Anterior cingulate cortex (tissue), 58 donors: ENCODE results near the gene NKAPL.
"Not testable (repeated sequence)": the region's sequence is repeated elsewhere in the genome, so short reads cannot be mapped to it uniquely, and the experiment has no call there.

Experiments used
- DNase-seq, 58 donors: peaks; one replicate each; lab custom pipeline; 2025; lab: John Stamatoyannopoulos, UW

NKAPL gene

DNA sequence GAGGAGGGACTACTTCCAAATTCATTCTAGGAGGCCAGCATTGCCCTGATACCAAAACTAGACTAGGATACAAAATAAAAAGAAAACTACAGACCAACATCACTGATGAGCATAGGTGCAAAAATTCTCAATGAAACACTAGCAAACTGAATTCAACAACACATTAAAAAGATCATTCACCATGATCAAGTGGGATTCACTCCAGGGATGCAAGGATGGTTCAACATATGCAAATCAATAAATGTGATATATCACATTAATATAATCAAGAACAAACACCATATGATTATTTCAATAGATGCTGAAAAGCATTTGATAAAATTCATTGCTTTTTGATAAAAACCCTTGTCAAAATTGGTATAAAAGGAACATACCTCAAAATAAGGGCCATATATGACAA is 32.5 kb downstream of the NKAPL start:
- no peak for DNase-seq

- no peak for DNase-seq
Observed at GRCh38 chr6:28295326-28295725, 36.2 kb downstream of the NKAPL start.

GRCh38 chr6:28296520-28297060 is 37.5 kb downstream of the NKAPL start:
- no peak for DNase-seq

DNA sequence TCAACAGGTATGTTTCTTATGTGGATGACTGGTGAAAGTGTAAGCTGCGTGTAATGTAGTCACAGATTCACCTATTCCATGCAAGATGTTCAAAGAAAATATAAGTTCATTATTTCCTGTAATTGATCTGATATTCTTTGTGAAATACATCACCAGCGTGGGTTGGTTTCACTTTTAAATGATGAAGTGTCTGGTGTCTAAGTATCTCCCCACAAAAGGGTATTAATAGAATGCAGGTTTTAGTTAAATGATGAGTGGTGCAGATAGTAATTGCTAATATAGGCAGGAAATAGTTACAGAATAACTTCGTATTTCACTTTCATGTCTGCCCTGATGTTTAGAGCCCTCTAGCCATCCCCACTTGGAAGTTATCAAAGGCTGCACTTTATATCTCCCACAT is 44.5 kb downstream of the NKAPL start:
- no peak for DNase-seq

DNA sequence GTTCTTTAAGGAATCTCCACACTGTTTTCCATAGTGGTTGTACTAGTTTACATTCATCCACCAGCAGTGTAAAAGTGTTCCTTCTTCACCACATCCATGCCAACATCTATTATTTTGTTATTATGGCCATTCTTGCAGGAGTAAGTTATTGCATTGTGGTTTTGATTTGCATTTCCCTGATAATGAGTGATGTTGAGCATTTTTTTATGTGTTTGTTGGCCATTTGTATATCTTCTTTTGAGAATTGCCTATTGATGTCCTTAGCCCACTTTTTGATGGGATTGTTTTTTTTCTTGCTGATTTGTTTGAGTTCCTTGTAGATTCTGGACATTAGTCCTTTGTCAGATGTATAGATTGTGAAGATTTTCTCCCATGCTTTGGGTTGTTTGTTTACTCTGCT is 47.3 kb downstream of the NKAPL start:
- DNase-seq = not testable (repeated sequence)
